ENCODE results near the gene APOBEC4. TPM values are rescaled to one million over a fixed set of nuclear protein-coding genes. Genes with fewer than 3 reads are reported as not detected.

The APOBEC4 gene
- total and polyA plus RNA-seq, 2 donors from 2014 or later, result not detected

GRCh38 chr1:183688341-183689060, 35.4 kb upstream of the APOBEC4 start:
- FAIRE-seq (no peak), DNase-seq (no peak)
- Histone ChIP-seq H3K9ac (ENCODE audit: low read length in 3 of 3) (no peak overlapping the region), H3K4me3 (ENCODE audit: low read length in 3 of 3) (no peak overlapping the region), H3K4me1 (ENCODE audit: control insufficient read depth in 2 of 3, insufficient read depth in 2 of 3, low read depth in 1 of 3, low read length in 3 of 3) (peaks cover 0 to 2% (median 0%) of the 10 kb centered on the region in 3 donors), H3K9me3 (ENCODE audit: control insufficient read depth in 2 of 3, insufficient read depth in 1 of 3, low read length in 3 of 3) (no peaks in the 10 kb centered on the region), H3K36me3 (ENCODE audit: control insufficient read depth in 2 of 3, insufficient read depth in 3 of 3, low read length in 3 of 3) (no peaks in the 10 kb centered on the region), H3K27me3 (ENCODE audit: control insufficient read depth, insufficient read depth, low read length) (no peaks in the 10 kb centered on the region), H3K27ac (ENCODE audit: low read depth in 2 of 2, low read length in 2 of 2) (no peak overlapping the region)
- intact Hi-C loops (cut with DNase I), result loop anchor here (10.0 kb wide), 1 partner anchor 226 kb away; no protein-coding TSS in a partner anchor
- no peak for TF ChIP-seq CTCF (IDR thresholded peaks at IDR 0.05; ENCODE audit: borderline replicate concordance, extremely low read depth, insufficient read depth)

GRCh38 chr1:183687546-183688304, 34.6 kb upstream of the APOBEC4 start:
- DNase-seq (no peak), FAIRE-seq (no peak)
- no peaks in the 10 kb centered on the region for H3K4me1 ChIP-seq (ENCODE audit: control insufficient read depth in 2 of 3, insufficient read depth in 2 of 3, low read depth in 1 of 3, low read length in 3 of 3)
- no peaks in the 10 kb centered on the region for H3K36me3 ChIP-seq (ENCODE audit: control insufficient read depth in 2 of 3, insufficient read depth in 3 of 3, low read length in 3 of 3)
- intact Hi-C loops (cut with DNase I), result loop anchor here (10.0 kb wide), 1 partner anchor 227 kb away; no protein-coding TSS in a partner anchor
- no peak overlapping the region for H3K27ac ChIP-seq (ENCODE audit: low read depth in 2 of 2, low read length in 2 of 2)
- TF ChIP-seq CTCF (IDR thresholded peaks at IDR 0.05; ENCODE audit: borderline replicate concordance, extremely low read depth, insufficient read depth), result no peak
- no peak overlapping the region for H3K4me3 ChIP-seq (ENCODE audit: low read length in 3 of 3)
- H3K9me3 ChIP-seq (ENCODE audit: control insufficient read depth in 2 of 3, insufficient read depth in 1 of 3, low read length in 3 of 3), result no peaks in the 10 kb centered on the region
- H3K9ac ChIP-seq (ENCODE audit: low read length in 3 of 3), result no peak overlapping the region
- H3K27me3 ChIP-seq (ENCODE audit: control insufficient read depth, insufficient read depth, low read length), result no peaks in the 10 kb centered on the region

GRCh38 chr1:183686229-183686628, 33.1 kb upstream of the APOBEC4 start:
- Histone ChIP-seq H3K9ac (ENCODE audit: low read length in 3 of 3) (no peak overlapping the region), H3K9me3 (ENCODE audit: control insufficient read depth in 2 of 3, insufficient read depth in 1 of 3, low read length in 3 of 3) (no peaks in the 10 kb centered on the region), H3K27ac (ENCODE audit: low read depth in 2 of 2, low read length in 2 of 2) (no peak overlapping the region), H3K36me3 (ENCODE audit: control insufficient read depth in 2 of 3, insufficient read depth in 3 of 3, low read length in 3 of 3) (no peaks in the 10 kb centered on the region), H3K4me1 (ENCODE audit: control insufficient read depth in 2 of 3, insufficient read depth in 2 of 3, low read depth in 1 of 3, low read length in 3 of 3) (no peaks in the 10 kb centered on the region), H3K4me3 (ENCODE audit: low read length in 3 of 3) (no peak overlapping the region), H3K27me3 (ENCODE audit: control insufficient read depth, insufficient read depth, low read length) (no peaks in the 10 kb centered on the region)
- no peak for FAIRE-seq
- no peak for TF ChIP-seq CTCF (IDR thresholded peaks at IDR 0.05; ENCODE audit: borderline replicate concordance, extremely low read depth, insufficient read depth)
- intact Hi-C loops (cut with DNase I), result loop anchor here (10.0 kb wide), 1 partner anchor 229 kb away; no protein-coding TSS in a partner anchor
- DNase-seq, result no peak

Measured in kidney (tissue), 14 donors.